Cardiac muscle cell (in vitro differentiated cells and primary cell): ENCODE data around the gene GRK1. TPM values are rescaled to one million over a fixed set of nuclear protein-coding genes. Genes with fewer than 3 reads are reported as not detected.

Experiments
- DNase-seq, 2 donors: peaks; one replicate each; pipeline versions ENCODE4 v3.0.0 to v3.0.0-alpha.2; 2010 to 2017; ENCODE audit warnings: low read depth in 1 of 2, low spot score in 1 of 2
- H3K27ac ChIP-seq: fragments of 200-600 bp; sonication (generic); 2 replicates; pipeline ENCODE4 v1.5.1; 2016
- H3K27me3 ChIP-seq: fragments of 200-600 bp; sonication (generic); 2 replicates; pipeline ENCODE4 v1.6.0; 2016; ENCODE audit warnings: control low read depth
- H3K36me3 ChIP-seq: fragments of 200-600 bp; sonication (generic); 2 replicates; pipeline ENCODE4 v1.5.1; 2016; ENCODE audit warnings: control low read depth
- H3K4me1 ChIP-seq: fragments of 200-600 bp; sonication (generic); 2 replicates; pipeline ENCODE4 v1.8.1; 2017; ENCODE audit warnings: low read depth, mild to moderate bottlenecking, mixed run types
- H3K4me3 ChIP-seq: fragments of 200-600 bp; sonication (generic); 2 replicates; pipeline ENCODE4 v1.5.1; 2016; ENCODE audit warnings: mild to moderate bottlenecking
- H3K9me3 ChIP-seq: fragments of 200-600 bp; sonication (generic); 2 replicates; pipeline ENCODE4 v1.5.1; 2017; ENCODE audit warnings: low read depth, mild to moderate bottlenecking, control low read depth
- CTCF ChIP-seq: IDR thresholded peaks from 2 replicates; pipeline ENCODE4 v1.5.1; 2012; ENCODE audit warnings: low read depth, mild to moderate bottlenecking, low read length
- polyA plus RNA-seq: library from polyadenylated mRNA; unstranded; fragments of >200 nt; fragmentation: Nextera tagmentation; extraction: Ambion mirVana; gene quantifications from 2 replicates; pipeline ENCODE4 v1.2.1, GENCODE V29; 2016
- total RNA-seq: library from RNA; depleted of rRNA; stranded (reverse); fragments of >200 nt; gene quantifications from 2 replicates; pipeline ENCODE4 v1.2.3, GENCODE V29; 2016

Gene GRK1
- total and polyA plus RNA-seq, 2 experiments from 2014 or later: 0.13 to 0.21 TPM

GRCh38 chr13:113732961-113733950, 66.2 kb downstream of the GRK1 start:
- no peaks in the 10 kb centered on the region for H3K36me3 ChIP-seq
- no peak overlapping the region for H3K4me3 ChIP-seq
- no peak for DNase-seq
- TF ChIP-seq CTCF: no peak
- no peaks in the 10 kb centered on the region for H3K27me3 ChIP-seq
- H3K27ac ChIP-seq: no peak overlapping the region
- H3K4me1 ChIP-seq: no peaks in the 10 kb centered on the region
- H3K9me3 ChIP-seq: no peaks in the 10 kb centered on the region

- TF ChIP-seq CTCF: no peak
- no peaks in the 10 kb centered on the region for H3K27me3 ChIP-seq
These were observed 67.2 kb downstream of the GRK1 start for GRCh38 chr13:113734099-113734825.

GRCh38 chr13:113734826-113735125, 67.8 kb downstream of the GRK1 start:
- no peak overlapping the region for H3K27ac ChIP-seq
- no peaks in the 10 kb centered on the region for H3K4me1 ChIP-seq
- H3K9me3 ChIP-seq: no peaks in the 10 kb centered on the region
- no peak for TF ChIP-seq CTCF
- DNase-seq: no peak
- H3K27me3 ChIP-seq: no peaks in the 10 kb centered on the region
- H3K36me3 ChIP-seq: no peaks in the 10 kb centered on the region
- no peak overlapping the region for H3K4me3 ChIP-seq

More at GRCh38 chr13:113734099-113734825, 67.2 kb downstream of the GRK1 start:
- no peak for DNase-seq
- Histone ChIP-seq H3K4me1 (no peaks in the 10 kb centered on the region), H3K4me3 (no peak overlapping the region), H3K36me3 (no peaks in the 10 kb centered on the region), H3K27ac (no peak overlapping the region), H3K9me3 (no peaks in the 10 kb centered on the region)

GRCh38 chr13:113735194-113735593, 68.2 kb downstream of the GRK1 start:
- no peak for DNase-seq
- no peaks in the 10 kb centered on the region for H3K9me3 ChIP-seq
- no peak for TF ChIP-seq CTCF
- H3K27ac ChIP-seq: no peak overlapping the region
- H3K36me3 ChIP-seq: no peaks in the 10 kb centered on the region
- no peak overlapping the region for H3K4me3 ChIP-seq
- H3K4me1 ChIP-seq: no peaks in the 10 kb centered on the region
- no peaks in the 10 kb centered on the region for H3K27me3 ChIP-seq

GRCh38 chr13:113735750-113736149, 68.7 kb downstream of the GRK1 start:
- TF ChIP-seq CTCF: no peak
- Histone ChIP-seq H3K36me3 (no peaks in the 10 kb centered on the region), H3K4me3 (no peak overlapping the region), H3K27me3 (no peaks in the 10 kb centered on the region), H3K9me3 (no peaks in the 10 kb centered on the region), H3K27ac (no peak overlapping the region), H3K4me1 (no peaks in the 10 kb centered on the region)
- no peak for DNase-seq
